Measurements from ENCODE around the gene HAPLN1.

Gene HAPLN1

GRCh38 chr5:83683836-83684235 lies 36.8 kb downstream of the HAPLN1 start:
- TF ChIP-seq EZH2phosphoT487 (IDR thresholded peaks at IDR 0.05; ENCODE audit: borderline replicate concordance, low read length) (no peak), CTCF (IDR thresholded peaks at IDR 0.05; ENCODE audit: low read depth, low read length, poor library complexity, severe bottlenecking) (no peak)
- no peaks in the 10 kb centered on the region for H3K36me3 ChIP-seq (ENCODE audit: control insufficient read depth, low read length)
- no peak overlapping the region for H3K4me2 ChIP-seq (ENCODE audit: low read length)
- no peaks in the 10 kb centered on the region for H3K9me2 ChIP-seq (replicated peaks; ENCODE audit: control insufficient read depth, low read length)
- H3K4me3 ChIP-seq (ENCODE audit: low read length), result no peak overlapping the region
- no peaks in the 10 kb centered on the region for H3F3A ChIP-seq (ENCODE audit: control insufficient read depth, insufficient read depth)
- no peaks in the 10 kb centered on the region for H3K9me3 ChIP-seq (ENCODE audit: control insufficient read depth, insufficient read depth, low read length)
- H3K27ac ChIP-seq (ENCODE audit: low read depth, low read length), result no peak overlapping the region
- H3K4me1 ChIP-seq (ENCODE audit: control insufficient read depth, low read length), result no peaks in the 10 kb centered on the region
- no peaks in the 10 kb centered on the region for H3K27me3 ChIP-seq (ENCODE audit: control insufficient read depth, low read length)
- no peaks in the 10 kb centered on the region for H4K20me1 ChIP-seq (ENCODE audit: control insufficient read depth, insufficient read depth, low read depth, low read length)
- H3K79me2 ChIP-seq (ENCODE audit: control insufficient read depth, low read length), result no peaks in the 10 kb centered on the region

DNA sequence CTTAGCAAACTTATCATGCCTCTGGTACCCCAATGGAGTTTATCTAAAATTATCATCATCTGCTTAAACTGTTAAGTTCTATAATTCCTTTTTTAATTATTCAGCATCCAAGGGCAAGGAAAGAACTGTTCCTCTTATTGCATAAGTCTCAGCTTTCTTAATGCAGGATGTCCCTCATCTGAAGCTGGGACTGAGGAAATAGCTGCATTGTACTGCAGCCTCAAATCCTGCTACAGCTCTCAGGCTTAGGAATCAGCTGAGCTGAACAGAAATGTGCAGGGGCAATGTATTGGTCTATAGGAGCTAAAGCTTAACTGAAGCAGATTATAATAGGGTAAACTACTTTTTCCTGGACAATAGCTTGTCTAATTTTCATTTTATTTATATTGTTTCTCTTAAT lies 48.0 kb downstream of the HAPLN1 start:
- Histone ChIP-seq H4K20me1 (ENCODE audit: control insufficient read depth, insufficient read depth, low read depth, low read length) (no peaks in the 10 kb centered on the region), H3K9me2 (replicated peaks; ENCODE audit: control insufficient read depth, low read length) (no peaks in the 10 kb centered on the region), H3K9me3 (ENCODE audit: control insufficient read depth, insufficient read depth, low read length) (no peaks in the 10 kb centered on the region), H3K4me3 (ENCODE audit: low read length) (no peak overlapping the region), H3K79me2 (ENCODE audit: control insufficient read depth, low read length) (no peaks in the 10 kb centered on the region), H3K27ac (ENCODE audit: low read depth, low read length) (no peak overlapping the region), H3K4me2 (ENCODE audit: low read length) (no peak overlapping the region), H3F3A (ENCODE audit: control insufficient read depth, insufficient read depth) (no peaks in the 10 kb centered on the region), H3K36me3 (ENCODE audit: control insufficient read depth, low read length) (no peaks in the 10 kb centered on the region), H3K4me1 (ENCODE audit: control insufficient read depth, low read length) (no peaks in the 10 kb centered on the region), H3K27me3 (ENCODE audit: control insufficient read depth, low read length) (no peaks in the 10 kb centered on the region)
- TF ChIP-seq EZH2phosphoT487 (IDR thresholded peaks at IDR 0.05; ENCODE audit: borderline replicate concordance, low read length) (no peak), CTCF (IDR thresholded peaks at IDR 0.05; ENCODE audit: low read depth, low read length, poor library complexity, severe bottlenecking) (no peak)

- no peak overlapping the region for H3K27ac ChIP-seq (ENCODE audit: low read depth, low read length)
- H3K4me3 ChIP-seq (ENCODE audit: low read length), result no peak overlapping the region
- H3K4me2 ChIP-seq (ENCODE audit: low read length), result no peak overlapping the region
- H3K79me2 ChIP-seq (ENCODE audit: control insufficient read depth, low read length), result no peaks in the 10 kb centered on the region
- H3K9me2 ChIP-seq (replicated peaks; ENCODE audit: control insufficient read depth, low read length), result no peaks in the 10 kb centered on the region
- no peak for TF ChIP-seq EZH2phosphoT487 (IDR thresholded peaks at IDR 0.05; ENCODE audit: borderline replicate concordance, low read length)
- no peak for TF ChIP-seq CTCF (IDR thresholded peaks at IDR 0.05; ENCODE audit: low read depth, low read length, poor library complexity, severe bottlenecking)
- H4K20me1 ChIP-seq (ENCODE audit: control insufficient read depth, insufficient read depth, low read depth, low read length), result no peaks in the 10 kb centered on the region
- H3K36me3 ChIP-seq (ENCODE audit: control insufficient read depth, low read length), result no peaks in the 10 kb centered on the region
- no peaks in the 10 kb centered on the region for H3K27me3 ChIP-seq (ENCODE audit: control insufficient read depth, low read length)
- no peaks in the 10 kb centered on the region for H3K9me3 ChIP-seq (ENCODE audit: control insufficient read depth, insufficient read depth, low read length)
- no peaks in the 10 kb centered on the region for H3K4me1 ChIP-seq (ENCODE audit: control insufficient read depth, low read length)
- H3F3A ChIP-seq (ENCODE audit: control insufficient read depth, insufficient read depth), result no peaks in the 10 kb centered on the region
Observed at GRCh38 chr5:83672158-83672557, 48.5 kb downstream of the HAPLN1 start.

- Histone ChIP-seq H3K27ac (ENCODE audit: low read depth, low read length) (no peak overlapping the region), H3K9me3 (ENCODE audit: control insufficient read depth, insufficient read depth, low read length) (no peaks in the 10 kb centered on the region), H3K9me2 (replicated peaks; ENCODE audit: control insufficient read depth, low read length) (no peaks in the 10 kb centered on the region), H3K36me3 (ENCODE audit: control insufficient read depth, low read length) (no peaks in the 10 kb centered on the region), H3K4me2 (ENCODE audit: low read length) (no peak overlapping the region), H3K79me2 (ENCODE audit: control insufficient read depth, low read length) (no peaks in the 10 kb centered on the region), H3K4me1 (ENCODE audit: control insufficient read depth, low read length) (no peaks in the 10 kb centered on the region), H4K20me1 (ENCODE audit: control insufficient read depth, insufficient read depth, low read depth, low read length) (no peaks in the 10 kb centered on the region), H3K4me3 (ENCODE audit: low read length) (no peak overlapping the region), H3K27me3 (ENCODE audit: control insufficient read depth, low read length) (no peaks in the 10 kb centered on the region), H3F3A (ENCODE audit: control insufficient read depth, insufficient read depth) (no peaks in the 10 kb centered on the region)
- no peak for TF ChIP-seq CTCF (IDR thresholded peaks at IDR 0.05; ENCODE audit: low read depth, low read length, poor library complexity, severe bottlenecking)
Observed at GRCh38 chr5:83665631-83666030, 55.0 kb downstream of the HAPLN1 start.
